ENCODE measurements around the gene YWHAQ.

The YWHAQ gene

DNA sequence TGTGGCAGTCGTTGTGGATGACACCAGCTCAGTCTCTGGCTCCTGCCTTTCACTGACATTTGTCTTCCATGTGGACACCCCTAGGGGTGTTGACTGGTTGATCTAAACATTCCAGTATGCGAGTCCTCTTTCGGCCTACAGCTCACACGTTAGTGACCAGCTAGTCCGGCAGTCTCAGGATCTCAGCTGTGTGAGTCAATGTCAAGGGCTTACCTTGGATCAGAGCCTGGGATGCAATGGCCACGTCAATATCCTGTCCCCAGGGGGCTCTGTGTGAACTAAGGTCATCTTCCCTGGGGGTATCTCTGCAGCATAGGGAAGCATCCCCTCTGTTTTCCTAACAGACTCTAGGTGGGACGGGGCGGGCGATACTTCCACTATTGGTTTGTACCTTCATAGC, 35.1 kb upstream of the YWHAQ start:
- Histone ChIP-seq H3K4me3 (ENCODE audit: low read length) (no peak overlapping the region), H3K4me1 (ENCODE audit: control insufficient read depth, insufficient read depth, low read length) (peaks cover 16% of the 10 kb centered on the region), H3K9me3 (ENCODE audit: control insufficient read depth, low read length) (no peaks in the 10 kb centered on the region), H3K36me3 (ENCODE audit: control insufficient read depth, insufficient read depth, low read length, severe bottlenecking) (no peaks in the 10 kb centered on the region), H3K27me3 (replicated peaks; ENCODE audit: control insufficient read depth, insufficient read depth, low read length) (peaks cover 3% of the 10 kb centered on the region), H3K9ac (ENCODE audit: low read length) (no peak overlapping the region)
- DNase-seq (ENCODE audit: low read depth) = peak; percentile 45

DNA sequence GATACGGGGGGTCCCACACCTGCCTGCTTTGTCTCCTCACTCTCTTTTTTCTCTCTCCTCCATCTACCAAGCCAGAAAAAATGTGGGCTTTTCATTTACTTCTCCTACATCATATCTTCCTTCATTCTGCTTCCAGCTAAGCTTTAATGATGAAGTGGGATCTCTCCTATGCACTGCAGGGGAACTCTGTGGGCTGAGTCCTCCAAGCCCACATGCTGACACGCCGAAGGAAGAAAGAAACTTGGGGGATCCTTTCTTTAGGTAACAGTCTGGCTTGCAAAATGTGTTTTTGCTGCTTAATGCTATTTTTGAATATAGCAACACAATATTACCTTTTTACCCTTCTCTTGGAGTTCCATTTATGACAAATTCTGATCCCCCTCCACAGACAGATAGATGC, 33.6 kb upstream of the YWHAQ start:
- DNase-seq (ENCODE audit: low read depth) = no peak
- H3K4me1 ChIP-seq (ENCODE audit: control insufficient read depth, insufficient read depth, low read length) = peaks cover 16% of the 10 kb centered on the region
- H3K4me3 ChIP-seq (ENCODE audit: low read length) = no peak overlapping the region
- H3K27me3 ChIP-seq (replicated peaks; ENCODE audit: control insufficient read depth, insufficient read depth, low read length) = peaks cover 3% of the 10 kb centered on the region
- no peaks in the 10 kb centered on the region for H3K9me3 ChIP-seq (ENCODE audit: control insufficient read depth, low read length)
- H3K36me3 ChIP-seq (ENCODE audit: control insufficient read depth, insufficient read depth, low read length, severe bottlenecking) = no peaks in the 10 kb centered on the region
- H3K9ac ChIP-seq (ENCODE audit: low read length) = no peak overlapping the region

DNA sequence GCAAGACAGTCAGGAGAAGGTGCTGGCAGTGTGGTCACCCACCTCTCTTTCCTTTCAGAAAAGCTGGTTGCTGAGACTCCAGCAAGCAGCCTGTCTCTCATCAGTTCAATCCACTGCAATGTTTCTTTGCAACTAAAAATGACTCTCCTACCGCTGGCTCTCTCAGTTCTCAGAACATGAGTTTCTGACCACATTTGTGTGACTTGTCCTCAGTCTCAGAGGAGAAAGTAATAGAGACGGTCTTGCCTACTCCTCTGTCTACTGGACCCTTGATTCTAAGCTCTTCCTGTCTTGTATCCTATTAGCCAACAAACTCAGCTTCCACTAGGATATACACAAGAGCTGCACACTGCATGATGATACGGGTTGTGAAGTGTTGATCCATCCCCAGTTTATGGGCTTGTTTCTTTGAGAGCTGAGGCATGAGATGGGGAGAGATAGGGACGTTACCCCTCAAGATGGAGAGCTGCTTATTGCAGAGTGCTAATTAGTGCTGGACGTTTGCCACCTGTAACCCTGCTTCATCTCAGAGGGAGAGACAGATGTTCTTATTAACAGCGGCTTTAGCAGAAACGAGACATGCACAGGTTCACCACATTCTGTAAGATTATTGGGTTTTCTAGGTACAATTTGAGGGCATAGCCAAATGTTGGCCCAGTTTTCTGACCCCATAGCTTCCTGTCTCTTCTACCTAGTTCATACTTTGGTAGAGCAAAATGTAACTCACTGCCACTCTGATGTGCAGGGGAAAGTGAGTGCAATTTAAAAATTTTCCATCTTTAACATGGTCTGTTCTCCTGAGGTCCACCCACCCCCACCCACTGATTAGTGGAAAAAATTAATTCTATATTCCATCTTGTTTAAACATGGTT, 32.4 kb upstream of the YWHAQ start:
- peaks cover 3% of the 10 kb centered on the region for H3K27me3 ChIP-seq (replicated peaks; ENCODE audit: control insufficient read depth, insufficient read depth, low read length)
- no peak overlapping the region for H3K9ac ChIP-seq (ENCODE audit: low read length)
- no peak for DNase-seq (ENCODE audit: low read depth)
- H3K4me3 ChIP-seq (ENCODE audit: low read length) = no peak overlapping the region
- H3K4me1 ChIP-seq (ENCODE audit: control insufficient read depth, insufficient read depth, low read length) = peaks cover 16% of the 10 kb centered on the region
- no peaks in the 10 kb centered on the region for H3K36me3 ChIP-seq (ENCODE audit: control insufficient read depth, insufficient read depth, low read length, severe bottlenecking)
- H3K9me3 ChIP-seq (ENCODE audit: control insufficient read depth, low read length) = no peaks in the 10 kb centered on the region

DNA sequence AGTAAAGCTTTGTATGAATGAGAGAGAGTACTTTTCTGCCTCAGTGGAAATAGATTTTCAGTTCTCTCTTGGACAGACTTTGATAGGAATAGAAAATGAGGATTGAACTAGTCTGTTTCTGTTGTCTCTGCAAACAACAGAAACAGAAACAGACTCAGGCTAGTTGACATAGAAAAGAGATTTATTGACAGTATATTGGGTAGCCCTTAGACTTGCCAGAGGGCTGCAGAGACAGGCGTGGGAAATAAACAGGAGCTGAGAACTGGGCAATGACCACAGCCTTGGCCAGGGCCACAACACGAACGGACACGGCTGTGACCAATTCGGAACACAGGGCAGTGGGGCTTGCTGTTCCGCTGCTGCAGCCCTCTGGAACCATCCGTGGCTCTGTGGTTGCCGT, 30.5 kb upstream of the YWHAQ start:
- H3K27me3 ChIP-seq (replicated peaks; ENCODE audit: control insufficient read depth, insufficient read depth, low read length) = peaks cover 3% of the 10 kb centered on the region
- peaks cover 2% of the 10 kb centered on the region for H3K9me3 ChIP-seq (ENCODE audit: control insufficient read depth, low read length)

DNA sequence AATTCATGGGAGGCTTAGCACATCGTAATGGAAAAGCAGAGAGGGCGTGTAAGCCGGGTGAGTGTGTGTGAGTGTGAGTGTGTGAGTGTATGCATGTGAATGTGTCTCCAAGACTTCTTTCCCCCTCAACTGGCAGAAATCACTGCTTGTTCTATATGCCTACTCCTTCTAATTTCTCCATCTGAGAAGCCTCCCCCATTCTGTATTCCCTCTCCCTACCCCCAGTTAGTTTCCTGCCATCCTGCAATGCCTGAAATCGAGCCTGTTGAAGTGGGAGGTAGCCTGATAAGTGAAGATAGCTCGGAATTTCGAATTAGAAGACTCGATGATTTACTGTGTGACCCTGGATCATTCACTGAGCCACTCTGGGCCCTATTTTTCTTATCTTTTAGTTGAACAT, 30.0 kb upstream of the YWHAQ start:
- Histone ChIP-seq H3K27me3 (replicated peaks; ENCODE audit: control insufficient read depth, insufficient read depth, low read length) (peaks cover 3% of the 10 kb centered on the region), H3K9me3 (ENCODE audit: control insufficient read depth, low read length) (peaks cover 2% of the 10 kb centered on the region), H3K36me3 (ENCODE audit: control insufficient read depth, insufficient read depth, low read length, severe bottlenecking) (no peaks in the 10 kb centered on the region), H3K4me3 (ENCODE audit: low read length) (no peak overlapping the region), H3K4me1 (ENCODE audit: control insufficient read depth, insufficient read depth, low read length) (peaks cover 2% of the 10 kb centered on the region), H3K9ac (ENCODE audit: low read length) (no peak overlapping the region)
- DNase-seq (ENCODE audit: low read depth) = no peak

More for the DNA sequence above, 30.5 kb upstream of the YWHAQ start:
- Histone ChIP-seq H3K9ac (ENCODE audit: low read length) (no peak overlapping the region), H3K4me1 (ENCODE audit: control insufficient read depth, insufficient read depth, low read length) (peaks cover 7% of the 10 kb centered on the region), H3K36me3 (ENCODE audit: control insufficient read depth, insufficient read depth, low read length, severe bottlenecking) (no peaks in the 10 kb centered on the region), H3K4me3 (ENCODE audit: low read length) (no peak overlapping the region)
- no peak for DNase-seq (ENCODE audit: low read depth)

DNA sequence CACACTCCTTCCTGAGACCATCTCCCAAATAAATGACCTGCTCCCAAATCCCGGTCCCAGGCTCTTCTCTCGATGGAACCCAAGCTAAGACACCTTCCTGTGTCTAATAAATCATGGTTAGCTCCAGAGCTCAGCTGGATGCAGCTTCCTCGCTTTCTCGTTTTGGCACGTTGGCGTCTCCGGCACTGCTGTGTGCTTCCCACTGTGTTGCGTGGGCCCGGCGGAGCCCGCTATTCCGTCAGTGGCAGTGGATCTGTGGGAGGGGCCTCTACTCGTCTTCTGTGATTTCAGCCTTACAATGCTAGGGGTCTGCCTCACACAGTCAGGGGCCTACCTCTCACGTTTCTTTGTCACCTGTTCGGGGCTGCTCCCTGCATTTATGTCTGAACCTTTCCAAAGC, 29.4 kb upstream of the YWHAQ start:
- Histone ChIP-seq H3K36me3 (ENCODE audit: control insufficient read depth, insufficient read depth, low read length, severe bottlenecking) (no peaks in the 10 kb centered on the region), H3K9me3 (ENCODE audit: control insufficient read depth, low read length) (peaks cover 2% of the 10 kb centered on the region), H3K27me3 (replicated peaks; ENCODE audit: control insufficient read depth, insufficient read depth, low read length) (peaks cover 3% of the 10 kb centered on the region), H3K4me1 (ENCODE audit: control insufficient read depth, insufficient read depth, low read length) (no peaks in the 10 kb centered on the region), H3K9ac (ENCODE audit: low read length) (no peak overlapping the region), H3K4me3 (ENCODE audit: low read length) (no peak overlapping the region)
- no peak for DNase-seq (ENCODE audit: low read depth)

DNA sequence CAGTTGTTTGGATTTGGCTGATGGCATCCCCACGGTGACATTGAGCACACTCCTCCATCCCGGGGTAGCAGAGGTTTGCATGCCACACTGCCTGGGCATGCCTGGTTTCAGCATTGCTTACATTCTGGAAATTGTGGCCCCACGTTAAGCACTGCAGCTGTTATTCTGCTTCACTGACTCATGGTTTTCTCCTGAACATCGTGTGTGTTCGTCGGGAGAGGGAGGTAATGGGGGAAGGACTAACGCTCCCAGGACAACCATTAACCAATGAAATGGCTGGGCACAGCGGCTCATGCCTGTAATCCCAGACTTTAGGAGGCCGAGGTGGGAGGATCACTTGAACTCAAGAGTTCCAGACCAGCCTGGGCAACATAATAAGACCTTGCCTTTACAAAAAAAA, 28.2 kb upstream of the YWHAQ start:
- Histone ChIP-seq H3K9me3 (ENCODE audit: control insufficient read depth, low read length) (peaks cover 2% of the 10 kb centered on the region), H3K36me3 (ENCODE audit: control insufficient read depth, insufficient read depth, low read length, severe bottlenecking) (no peaks in the 10 kb centered on the region), H3K27me3 (replicated peaks; ENCODE audit: control insufficient read depth, insufficient read depth, low read length) (peaks cover 3% of the 10 kb centered on the region), H3K4me3 (ENCODE audit: low read length) (no peak overlapping the region), H3K9ac (ENCODE audit: low read length) (no peak overlapping the region), H3K4me1 (ENCODE audit: control insufficient read depth, insufficient read depth, low read length) (no peaks in the 10 kb centered on the region)
- DNase-seq (ENCODE audit: low read depth) = no peak

DNA sequence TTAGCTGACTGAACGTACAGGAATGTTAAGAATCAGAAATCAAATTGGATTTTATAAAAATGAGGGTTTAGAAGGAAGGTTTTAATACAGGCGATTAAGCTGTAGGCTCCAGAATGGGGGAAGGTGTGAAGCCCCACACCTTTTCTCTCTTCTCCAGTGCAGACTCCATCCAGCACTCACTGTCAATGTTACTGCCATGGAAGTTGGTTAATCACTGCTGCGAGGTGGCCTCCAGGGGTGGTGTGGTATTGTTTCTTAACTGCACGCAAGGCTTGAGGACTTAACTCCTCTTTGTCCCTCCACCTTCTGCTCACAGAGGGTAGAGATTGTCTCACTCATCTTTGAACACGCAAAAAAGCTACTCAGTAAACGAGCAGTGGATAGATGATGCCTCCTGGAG, 26.9 kb upstream of the YWHAQ start:
- no peak for DNase-seq (ENCODE audit: low read depth)
- Histone ChIP-seq H3K4me3 (ENCODE audit: low read length) (no peak overlapping the region), H3K36me3 (ENCODE audit: control insufficient read depth, insufficient read depth, low read length, severe bottlenecking) (no peaks in the 10 kb centered on the region), H3K9ac (ENCODE audit: low read length) (no peak overlapping the region), H3K27me3 (replicated peaks; ENCODE audit: control insufficient read depth, insufficient read depth, low read length) (no peaks in the 10 kb centered on the region), H3K4me1 (ENCODE audit: control insufficient read depth, insufficient read depth, low read length) (no peaks in the 10 kb centered on the region), H3K9me3 (ENCODE audit: control insufficient read depth, low read length) (peaks cover 2% of the 10 kb centered on the region)

DNA sequence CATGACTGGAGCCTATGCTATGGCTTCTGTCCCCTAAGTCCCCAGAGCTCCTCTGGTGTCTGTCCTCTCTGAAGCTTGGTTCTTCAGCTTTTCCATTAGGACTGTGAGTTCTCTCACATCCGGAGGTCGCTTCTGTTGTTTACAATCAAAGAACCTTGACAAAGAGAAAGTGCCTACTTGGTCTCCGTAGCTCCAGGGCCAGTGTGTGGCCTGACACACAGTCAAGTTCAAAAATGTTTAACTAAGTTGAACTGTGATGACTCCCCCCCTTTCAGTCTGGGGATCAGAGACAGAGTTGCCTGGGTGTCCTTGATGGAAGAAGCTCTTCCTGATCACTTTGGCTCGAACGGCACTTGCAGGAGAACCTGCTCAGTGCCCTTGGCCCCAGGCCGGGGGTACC, 26.3 kb upstream of the YWHAQ start:
- no peaks in the 10 kb centered on the region for H3K4me1 ChIP-seq (ENCODE audit: control insufficient read depth, insufficient read depth, low read length)

DNA sequence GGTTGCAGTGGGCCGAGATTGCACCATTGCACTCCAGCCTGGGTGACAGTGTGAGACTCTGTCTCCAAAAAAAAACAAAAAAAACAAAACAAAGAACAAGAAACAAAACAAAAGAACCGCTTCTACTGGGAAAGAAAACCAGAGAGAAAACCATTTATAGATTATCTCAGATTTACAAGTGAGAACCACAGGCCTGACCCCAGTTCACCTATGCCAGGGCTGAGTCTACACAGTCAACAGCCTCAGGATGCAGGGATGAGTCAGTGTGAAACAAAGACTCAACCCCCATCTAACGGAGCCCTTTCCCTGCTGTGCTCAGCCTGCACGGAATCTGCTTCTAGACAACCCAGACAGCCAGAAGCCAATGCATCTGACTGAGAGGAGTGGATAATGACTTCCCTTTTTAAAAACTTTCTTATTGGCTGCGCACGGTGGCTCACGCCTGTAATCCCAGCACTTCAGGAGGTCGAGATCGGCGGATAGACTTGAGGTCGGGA, 25.5 kb upstream of the YWHAQ start:
- Histone ChIP-seq H3K4me1 (ENCODE audit: control insufficient read depth, insufficient read depth, low read length) (no peaks in the 10 kb centered on the region), H3K9me3 (ENCODE audit: control insufficient read depth, low read length) (peaks cover 2% of the 10 kb centered on the region), H3K4me3 (ENCODE audit: low read length) (no peak overlapping the region), H3K36me3 (ENCODE audit: control insufficient read depth, insufficient read depth, low read length, severe bottlenecking) (no peaks in the 10 kb centered on the region), H3K27me3 (replicated peaks; ENCODE audit: control insufficient read depth, insufficient read depth, low read length) (no peaks in the 10 kb centered on the region), H3K9ac (ENCODE audit: low read length) (no peak overlapping the region)
- peak; percentile 76 for DNase-seq (ENCODE audit: low read depth)

More for the DNA sequence above, 26.3 kb upstream of the YWHAQ start:
- Histone ChIP-seq H3K9ac (ENCODE audit: low read length) (no peak overlapping the region), H3K4me3 (ENCODE audit: low read length) (no peak overlapping the region), H3K9me3 (ENCODE audit: control insufficient read depth, low read length) (peaks cover 2% of the 10 kb centered on the region), H3K36me3 (ENCODE audit: control insufficient read depth, insufficient read depth, low read length, severe bottlenecking) (no peaks in the 10 kb centered on the region), H3K27me3 (replicated peaks; ENCODE audit: control insufficient read depth, insufficient read depth, low read length) (no peaks in the 10 kb centered on the region)
- no peak for DNase-seq (ENCODE audit: low read depth)

DNA sequence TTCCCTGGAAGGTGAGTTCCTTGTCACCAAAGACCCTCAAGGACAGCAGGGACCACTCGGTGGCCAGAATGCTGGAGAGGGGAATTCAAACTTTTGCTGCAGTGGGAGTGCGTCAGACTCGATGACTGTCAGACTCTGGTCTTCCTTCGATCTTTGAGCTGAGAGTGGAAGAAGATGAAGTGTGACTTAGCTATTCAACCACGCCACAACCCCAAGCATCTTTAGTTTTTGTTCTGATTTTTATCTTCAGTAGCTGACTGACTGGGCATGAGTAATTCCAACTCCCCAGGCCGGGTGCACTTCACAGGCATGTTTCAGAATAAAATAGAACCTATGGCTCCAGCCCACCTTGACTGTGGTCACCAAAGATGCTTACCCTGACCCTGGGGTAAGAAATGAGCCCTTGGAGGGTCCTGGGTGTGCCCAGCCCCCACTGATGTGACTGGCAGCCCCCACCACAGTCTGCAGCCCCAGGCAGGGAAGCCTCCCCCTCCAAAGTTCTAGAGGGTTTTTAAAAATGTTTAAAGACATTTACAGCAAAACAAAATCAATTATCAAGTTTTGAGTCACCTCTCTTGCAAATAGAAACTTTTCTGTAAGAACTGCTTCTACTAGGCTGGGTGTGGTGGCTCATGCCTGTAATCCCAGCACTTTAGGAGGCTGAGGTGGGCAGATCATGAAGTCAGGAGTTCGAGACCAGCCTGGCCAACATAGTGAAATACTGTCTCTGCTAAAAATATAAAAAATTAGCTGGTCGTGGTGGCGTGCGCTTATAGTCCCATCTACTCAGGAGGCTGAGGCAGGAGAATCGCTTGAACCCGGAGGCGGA, 24.9 kb upstream of the YWHAQ start:
- Histone ChIP-seq H3K9me3 (ENCODE audit: control insufficient read depth, low read length) (peaks cover 2% of the 10 kb centered on the region), H3K9ac (ENCODE audit: low read length) (no peak overlapping the region), H3K36me3 (ENCODE audit: control insufficient read depth, insufficient read depth, low read length, severe bottlenecking) (no peaks in the 10 kb centered on the region), H3K4me1 (ENCODE audit: control insufficient read depth, insufficient read depth, low read length) (no peaks in the 10 kb centered on the region), H3K4me3 (ENCODE audit: low read length) (no peak overlapping the region), H3K27me3 (replicated peaks; ENCODE audit: control insufficient read depth, insufficient read depth, low read length) (no peaks in the 10 kb centered on the region)
- DNase-seq (ENCODE audit: low read depth) = peak; percentile 67
